GM06990 (cell line): ENCODE measurements around the gene ZNF831.

ENCODE experiments used
- DNase-seq: peaks from one replicate; pipeline ENCODE4 v3.0.0-alpha.2; 2011; ENCODE audit not compliant: insufficient read length; ENCODE audit errors: extremely low read depth
- H3K27me3 ChIP-seq: replicated peaks from 2 replicates; pipeline ENCODE4 v1.6.0; 2011; ENCODE audit warnings: low read length; ENCODE audit not compliant: control insufficient read depth, insufficient read depth
- H3K36me3 ChIP-seq: 2 replicates; pipeline ENCODE4 v1.5.1; 2011; ENCODE audit warnings: low read length; ENCODE audit not compliant: control insufficient read depth, insufficient read depth
- H3K4me3 ChIP-seq: replicated peaks from 2 replicates; pipeline ENCODE4 v1.5.1; 2011; ENCODE audit warnings: low read depth, mild to moderate bottlenecking, control low read depth, low read length
- TF ChIP-seq, protein P1 (sequence below): IDR thresholded peaks from 2 replicates; pipeline ENCODE4 v1.5.1; 2011; ENCODE audit warnings: low read length, control low read depth, mild to moderate bottlenecking, inconsistent platforms; ENCODE audit not compliant: insufficient read depth, poor library complexity, severe bottlenecking

The ZNF831 gene

DNA sequence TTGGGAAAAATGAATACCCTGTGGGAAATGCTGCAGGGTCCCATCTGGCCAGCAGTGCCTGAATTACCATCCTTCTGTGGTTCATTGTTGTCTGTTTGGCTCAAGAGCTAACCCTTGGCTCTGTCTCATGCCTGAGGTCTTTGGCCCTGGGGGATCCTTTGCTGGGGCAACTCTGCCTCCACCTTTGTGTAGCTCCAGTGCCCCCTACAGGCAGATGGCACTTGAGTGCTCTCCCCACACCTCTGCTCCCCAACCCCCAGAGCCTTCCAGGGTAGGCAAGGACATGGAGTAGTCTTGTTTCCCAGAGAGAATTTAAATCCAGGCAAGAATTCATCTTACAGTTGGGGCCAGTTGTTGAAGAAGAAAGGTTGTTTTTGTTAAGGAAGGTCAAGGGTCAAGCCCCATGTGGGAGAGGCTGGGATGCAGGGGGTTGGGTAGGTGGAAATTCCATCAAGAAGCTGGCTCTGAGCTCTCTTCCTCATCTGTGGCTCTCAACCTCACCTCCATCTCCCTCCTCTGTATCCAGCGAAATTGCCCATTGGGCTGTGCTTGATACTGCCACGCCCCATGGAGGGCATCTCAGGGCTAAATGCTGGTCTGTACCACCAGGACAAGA lies 44.2 kb downstream of the ZNF831 start:
- TF ChIP-seq, protein P1, sequence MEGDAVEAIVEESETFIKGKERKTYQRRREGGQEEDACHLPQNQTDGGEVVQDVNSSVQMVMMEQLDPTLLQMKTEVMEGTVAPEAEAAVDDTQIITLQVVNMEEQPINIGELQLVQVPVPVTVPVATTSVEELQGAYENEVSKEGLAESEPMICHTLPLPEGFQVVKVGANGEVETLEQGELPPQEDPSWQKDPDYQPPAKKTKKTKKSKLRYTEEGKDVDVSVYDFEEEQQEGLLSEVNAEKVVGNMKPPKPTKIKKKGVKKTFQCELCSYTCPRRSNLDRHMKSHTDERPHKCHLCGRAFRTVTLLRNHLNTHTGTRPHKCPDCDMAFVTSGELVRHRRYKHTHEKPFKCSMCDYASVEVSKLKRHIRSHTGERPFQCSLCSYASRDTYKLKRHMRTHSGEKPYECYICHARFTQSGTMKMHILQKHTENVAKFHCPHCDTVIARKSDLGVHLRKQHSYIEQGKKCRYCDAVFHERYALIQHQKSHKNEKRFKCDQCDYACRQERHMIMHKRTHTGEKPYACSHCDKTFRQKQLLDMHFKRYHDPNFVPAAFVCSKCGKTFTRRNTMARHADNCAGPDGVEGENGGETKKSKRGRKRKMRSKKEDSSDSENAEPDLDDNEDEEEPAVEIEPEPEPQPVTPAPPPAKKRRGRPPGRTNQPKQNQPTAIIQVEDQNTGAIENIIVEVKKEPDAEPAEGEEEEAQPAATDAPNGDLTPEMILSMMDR: peak; percentile 88
- Histone ChIP-seq H3K36me3 (no peaks in the 10 kb centered on the region), H3K4me3 (no peak overlapping the region), H3K27me3 (peaks cover 1% of the 10 kb centered on the region)
- no peak for DNase-seq

DNA sequence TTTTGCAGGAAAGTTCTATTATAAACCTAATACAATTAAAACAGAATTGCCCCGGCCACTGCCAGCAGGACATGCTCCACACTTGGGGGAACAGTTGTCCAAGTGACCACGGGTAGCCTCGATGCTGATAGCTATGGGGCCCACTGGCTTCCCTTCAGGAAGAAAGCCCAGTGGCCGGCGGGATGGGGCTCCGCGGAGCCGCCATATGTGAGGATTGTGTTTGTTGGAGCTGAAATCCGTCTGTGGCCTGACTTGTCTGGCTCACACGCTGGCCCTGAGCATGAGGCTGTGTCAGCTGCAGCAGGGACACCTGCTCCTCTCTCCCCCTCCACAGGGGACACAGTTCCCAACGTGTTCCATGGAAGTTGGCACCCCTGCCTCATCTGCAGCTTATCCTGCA lies 46.6 kb downstream of the ZNF831 start:
- no peak for DNase-seq
- no peaks in the 10 kb centered on the region for H3K36me3 ChIP-seq
- H3K4me3 ChIP-seq: no peak overlapping the region
- TF ChIP-seq, protein P1: no peak
- H3K27me3 ChIP-seq: peaks cover 1% of the 10 kb centered on the region

DNA sequence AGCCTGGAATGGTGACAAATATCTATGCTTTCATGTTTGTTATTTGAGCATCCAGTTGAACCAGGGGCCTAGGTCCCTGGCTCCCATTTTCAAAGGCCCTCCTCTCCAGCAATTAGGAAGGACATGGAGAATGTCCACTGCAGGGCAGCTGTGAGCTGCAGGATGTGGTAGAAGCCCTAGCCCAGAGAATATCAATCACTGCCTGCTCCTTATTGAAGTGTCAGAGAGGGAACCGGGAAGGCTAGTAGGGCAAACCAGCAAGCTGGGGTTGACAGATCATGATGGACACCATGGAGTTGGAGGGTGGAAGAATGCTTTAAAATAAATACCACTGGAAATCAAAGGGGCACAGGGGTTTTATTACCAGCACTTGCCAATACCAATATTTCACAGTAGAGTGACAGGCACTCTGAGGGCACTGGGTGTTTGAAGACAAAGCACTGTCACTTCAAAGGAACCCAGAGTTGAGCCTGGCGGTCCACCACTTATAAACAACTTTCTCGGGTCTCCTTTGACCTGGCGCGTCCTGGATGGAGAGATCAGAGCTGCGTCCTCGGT lies 47.7 kb downstream of the ZNF831 start:
- Histone ChIP-seq H3K27me3 (peaks cover 1% of the 10 kb centered on the region), H3K36me3 (no peaks in the 10 kb centered on the region), H3K4me3 (no peak overlapping the region)
- TF ChIP-seq, protein P1: no peak
- no peak for DNase-seq

DNA sequence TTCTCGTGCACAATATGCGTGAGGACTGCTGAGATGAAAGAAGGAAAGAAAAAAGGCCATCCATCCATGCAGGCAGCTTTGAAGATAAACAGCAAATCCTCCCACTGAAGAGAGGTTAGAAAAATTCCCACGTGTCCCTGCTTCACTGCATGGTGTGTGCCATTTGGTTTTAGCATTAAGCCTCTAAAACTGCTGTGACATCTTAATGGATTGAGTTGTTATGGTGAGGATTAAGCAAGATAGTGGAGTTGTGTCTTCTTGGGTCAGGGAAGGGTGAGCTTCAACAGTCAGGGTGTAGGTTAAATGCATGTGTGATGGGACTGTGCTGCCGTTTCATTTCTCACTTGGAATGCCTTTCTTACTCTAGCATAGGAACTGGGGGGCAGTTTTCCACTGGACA lies 50.5 kb downstream of the ZNF831 start:
- DNase-seq: no peak
- Histone ChIP-seq H3K4me3 (no peak overlapping the region), H3K36me3 (no peaks in the 10 kb centered on the region), H3K27me3 (no peaks in the 10 kb centered on the region; the same call in 1 of the 2 replicates)
- TF ChIP-seq, protein P1: no peak

DNA sequence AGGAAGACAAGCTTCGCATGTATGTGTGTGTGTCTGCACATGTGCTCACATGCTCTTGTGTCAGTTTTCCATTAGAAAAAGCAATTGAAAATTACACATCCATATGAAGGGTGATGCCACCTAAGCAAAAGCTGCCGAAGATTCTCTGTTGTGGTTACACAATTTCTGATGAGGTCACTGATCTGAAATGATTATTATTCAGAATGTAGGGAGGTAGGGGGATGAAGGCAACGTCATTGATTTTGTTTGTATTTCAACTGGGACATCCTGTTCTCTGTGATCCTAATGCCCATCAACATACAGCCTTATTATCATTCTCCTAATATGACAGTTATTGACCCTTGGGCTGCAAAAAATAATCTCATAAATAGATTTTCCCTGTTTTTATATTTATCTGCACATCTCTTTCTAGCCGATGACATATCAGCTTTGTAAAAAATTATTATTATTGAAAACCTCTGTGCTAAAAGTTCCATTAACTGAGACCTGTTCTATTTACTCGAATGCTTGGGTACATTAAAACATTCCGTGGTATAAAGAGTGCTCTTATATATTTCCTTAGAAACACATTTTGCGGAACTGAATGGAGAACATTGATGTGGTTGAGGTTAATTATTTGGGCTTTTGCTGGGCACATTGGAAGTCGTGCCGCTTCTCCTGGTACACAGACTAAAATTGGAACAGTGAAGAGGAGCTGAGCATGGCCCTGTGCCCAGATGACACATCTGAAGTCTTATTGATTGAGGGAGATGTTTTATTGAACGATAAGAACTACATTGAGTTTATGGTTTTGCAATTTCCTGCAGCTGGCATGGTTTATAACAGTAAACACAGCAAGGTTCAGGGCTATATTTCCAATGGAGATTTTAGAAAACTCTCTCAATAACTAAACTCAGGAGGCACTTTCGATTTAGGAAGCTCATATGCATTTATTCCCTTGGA lies 51.3 kb downstream of the ZNF831 start:
- no peaks in the 10 kb centered on the region for H3K27me3 ChIP-seq
- H3K36me3 ChIP-seq: no peaks in the 10 kb centered on the region
- H3K4me3 ChIP-seq: no peak overlapping the region
- DNase-seq: no peak
- TF ChIP-seq, protein P1: no peak
